GM23338 (cell line): ENCODE results near the gene DNLZ. TPM values are rescaled to one million over a fixed set of nuclear protein-coding genes. Genes with fewer than 3 reads are reported as not detected.

ENCODE experiments used
- ATAC-seq: fragments of 200-7000 bp; cut with Tn5 transposase; 3 replicates; pipeline ENCODE4 v1.9.1; 2020
- DNase-seq: peaks from one replicate; pipeline ENCODE4 v3.0.0-alpha.2; 2015; ENCODE audit warnings: low spot score
- H2AFZ ChIP-seq: fragments of 200-600 bp; sonication (generic); 2 replicates; pipeline ENCODE4 v1.8.0; 2016; ENCODE audit warnings: antibody characterized with exemption, mild to moderate bottlenecking, moderate library complexity
- H3F3A ChIP-seq: fragments of 200-600 bp; sonication (generic); replicated peaks from 2 replicates; pipeline ENCODE4 v1.8.0; 2017; ENCODE audit warnings: antibody characterized with exemption, mixed run types, low read depth
- H3K27ac ChIP-seq: fragments of 200-600 bp; sonication (generic); 2 replicates; pipeline ENCODE4 v1.6.1; 2016; ENCODE audit warnings: low read depth
- H3K27me3 ChIP-seq: fragments of 200-600 bp; sonication (generic); 2 replicates; pipeline ENCODE4 v1.8.0; 2016; ENCODE audit warnings: mild to moderate bottlenecking, mixed run types, moderate library complexity; ENCODE audit not compliant: insufficient read depth
- H3K36me3 ChIP-seq: fragments of 200-600 bp; sonication (generic); 2 replicates; pipeline ENCODE4 v1.8.0; 2016; ENCODE audit warnings: mild to moderate bottlenecking; ENCODE audit not compliant: insufficient read depth
- H3K4me1 ChIP-seq: fragments of 200-600 bp; sonication (generic); 2 replicates; pipeline ENCODE4 v1.8.0; 2016; ENCODE audit warnings: mild to moderate bottlenecking, moderate library complexity; ENCODE audit not compliant: insufficient read depth
- H3K4me2 ChIP-seq: fragments of 200-600 bp; sonication (generic); 2 replicates; pipeline ENCODE4 v1.7.1; 2017; ENCODE audit warnings: mixed run types
- H3K4me3 ChIP-seq: fragments of 200-600 bp; sonication (generic); 2 replicates; pipeline ENCODE4 v1.6.1; 2016; ENCODE audit warnings: mixed run types
- H3K79me2 ChIP-seq: fragments of 200-600 bp; sonication (generic); replicated peaks from 2 replicates; pipeline ENCODE4 v1.8.0; 2017; ENCODE audit warnings: mild to moderate bottlenecking; ENCODE audit not compliant: insufficient read depth
- H3K9me2 ChIP-seq: fragments of 200-600 bp; sonication (generic); 2 replicates; pipeline ENCODE4 v1.8.0; 2017; ENCODE audit not compliant: insufficient read depth
- H4K20me1 ChIP-seq: fragments of 200-600 bp; sonication (generic); replicated peaks from 2 replicates; pipeline ENCODE4 v1.8.0; 2017; ENCODE audit warnings: mild to moderate bottlenecking; ENCODE audit not compliant: insufficient read depth
- H3K27ac Mint-ChIP-seq: 2 replicates; pipeline ENCODE4 v1.8.0; 2020; ENCODE audit warnings: inconsistent platforms, mild to moderate bottlenecking, moderate library complexity, mixed read lengths
- H3K27me3 Mint-ChIP-seq: 3 replicates; pipeline ENCODE4 v1.8.0; 2022; ENCODE audit warnings: low read depth, mild to moderate bottlenecking, moderate library complexity, mixed read lengths, inconsistent platforms; ENCODE audit not compliant: insufficient read depth, poor library complexity
- H3K36me3 Mint-ChIP-seq: 3 replicates; pipeline ENCODE4 v1.8.0; 2021; ENCODE audit warnings: low read depth, mild to moderate bottlenecking, inconsistent platforms, moderate library complexity, mixed read lengths
- H3K4me1 Mint-ChIP-seq: 3 replicates; pipeline ENCODE4 v1.8.0; 2020; ENCODE audit warnings: mild to moderate bottlenecking, inconsistent platforms, mixed read lengths
- H3K4me3 Mint-ChIP-seq: 3 replicates; pipeline ENCODE4 v1.8.0; 2021; ENCODE audit warnings: moderate library complexity, mild to moderate bottlenecking, inconsistent platforms, mixed read lengths
- H3K9me3 Mint-ChIP-seq: 3 replicates; pipeline ENCODE4 v1.8.0; 2020; ENCODE audit warnings: moderate library complexity, mild to moderate bottlenecking, inconsistent platforms, mixed read lengths
- CREB1 ChIP-seq: fragments of 250-450 bp; sonication (Bioruptor Pico); IDR thresholded peaks from 2 replicates; pipeline ENCODE4 v1.5.0; 2020; ENCODE audit warnings: low read depth, mild to moderate bottlenecking, moderate library complexity
- ETS1 ChIP-seq: IDR thresholded peaks from 2 replicates; pipeline ENCODE4 v1.6.1; 2016; ENCODE audit warnings: antibody characterized with exemption
- EZH2 ChIP-seq: fragments of 200-600 bp; sonication (generic); IDR thresholded peaks from one replicate; pipeline ENCODE4 v1.8.0; 2017; ENCODE audit warnings: antibody characterized with exemption, mild to moderate bottlenecking, low read depth; ENCODE audit not compliant: unreplicated experiment
- EZH2phosphoT487 ChIP-seq: fragments of 200-600 bp; sonication (generic); IDR thresholded peaks from one replicate; pipeline ENCODE4 v1.8.1; 2018; ENCODE audit warnings: antibody characterized with exemption; ENCODE audit not compliant: unreplicated experiment
- JUNB ChIP-seq: IDR thresholded peaks from one replicate; pipeline ENCODE4 v1.6.1; 2016; ENCODE audit warnings: antibody characterized with exemption; ENCODE audit not compliant: unreplicated experiment
- NANOG ChIP-seq: IDR thresholded peaks from 2 replicates; pipeline ENCODE4 v1.6.1; 2016; ENCODE audit warnings: antibody characterized with exemption, borderline replicate concordance
- POLR2AphosphoS5 ChIP-seq: IDR thresholded peaks from 2 replicates; pipeline ENCODE4 v1.6.1; 2016; ENCODE audit warnings: antibody characterized with exemption, low read depth
- REST ChIP-seq: IDR thresholded peaks from one replicate; pipeline ENCODE4 v1.6.1; 2018; ENCODE audit warnings: antibody characterized with exemption; ENCODE audit not compliant: unreplicated experiment
- STAT1 ChIP-seq: IDR thresholded peaks from one replicate; pipeline ENCODE4 v1.6.1; 2016; ENCODE audit warnings: antibody characterized with exemption; ENCODE audit not compliant: unreplicated experiment
- ZNF331 ChIP-seq: fragments of 250-450 bp; sonication (Bioruptor Pico); IDR thresholded peaks from 2 replicates; pipeline ENCODE4 v1.5.0; 2020; ENCODE audit warnings: low read depth, mild to moderate bottlenecking, moderate library complexity
- polyA plus RNA-seq: library from polyadenylated mRNA; unstranded; fragments of >200 nt; fragmentation: Nextera tagmentation; extraction: Ambion mirVana; gene quantifications from 2 replicates; pipeline ENCODE4 v1.2.1, GENCODE V29; 2016
- total RNA-seq: library from RNA; depleted of rRNA; stranded (reverse); fragments of >200 nt; shearing (Covaris generic); gene quantifications from 2 replicates; pipeline ENCODE4 v1.2.3, GENCODE V29; 2014
- TF ChIP-seq, protein P1 (sequence below), 2 experiments: fragments of 200-600 bp in 1 of 2; sonication (generic) in 1 of 2; conservative IDR thresholded peaks; 2 replicates each; pipeline versions ENCODE4 v1.5.1 to v1.6.1; 2016 to 2017; ENCODE audit warnings: antibody characterized with exemption in 2 of 2, low read depth in 2 of 2, mild to moderate bottlenecking in 2 of 2, moderate library complexity in 1 of 2

The DNLZ gene
- total and polyA plus RNA-seq, 2 experiments from 2014 or later, result 33.4 to 53.9 TPM

DNA sequence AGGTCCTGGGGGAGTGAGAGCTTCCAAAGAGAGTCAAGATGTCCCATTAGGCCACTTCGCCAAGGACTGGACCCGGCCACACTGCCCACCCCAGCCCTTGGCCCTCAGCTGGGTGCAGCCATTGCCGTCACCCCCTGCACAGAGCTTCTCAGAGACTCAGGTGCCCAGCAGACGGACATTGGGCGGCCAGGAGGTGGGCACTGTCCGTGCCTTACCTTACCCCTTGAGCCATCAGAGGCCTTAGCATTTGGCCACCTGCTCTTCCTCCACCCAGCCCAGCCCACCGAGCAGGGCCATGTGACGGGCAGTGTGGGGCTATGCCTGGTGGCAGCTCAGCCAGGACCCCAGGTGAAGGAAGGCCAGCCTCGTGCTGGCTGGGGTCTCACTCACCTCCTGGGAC lies 3.3 kb upstream of the DNLZ start:
- Histone ChIP-seq H3K4me3 (no peak overlapping the region), H3K79me2 (no peaks in the 10 kb centered on the region), H3K4me2 (no peak overlapping the region), H4K20me1 (no peaks in the 10 kb centered on the region), H3K36me3 (no peaks in the 10 kb centered on the region), H3K27me3 (no peaks in the 10 kb centered on the region), H3K27ac (no peak overlapping the region), H3K9me2 (no peaks in the 10 kb centered on the region), H3F3A (no peaks in the 10 kb centered on the region), H3K4me1 (no peaks in the 10 kb centered on the region; the same call in 1 of the 2 replicates), H2AFZ (no peak overlapping the region)
- H3K4me1 Mint-ChIP-seq, result peaks cover 9% of the 10 kb centered on the region; the same call in 1 of the 3 replicates
- DNase-seq (no peak), ATAC-seq (no peak)
- no peak overlapping the region for H3K27ac Mint-ChIP-seq
- H3K27me3 Mint-ChIP-seq, result peaks cover 17% of the 10 kb centered on the region
- no peak for TF ChIP-seq ETS1
- no peak for TF ChIP-seq ZNF331 (CRISPR knock-in tag)
- no peak for TF ChIP-seq REST
- no peak for TF ChIP-seq STAT1
- TF ChIP-seq NANOG, result no peak
- TF ChIP-seq JUNB, result no peak
- no peak for TF ChIP-seq EZH2phosphoT487
- no peak for TF ChIP-seq CREB1 (CRISPR knock-in tag)
- TF ChIP-seq, protein P1, sequence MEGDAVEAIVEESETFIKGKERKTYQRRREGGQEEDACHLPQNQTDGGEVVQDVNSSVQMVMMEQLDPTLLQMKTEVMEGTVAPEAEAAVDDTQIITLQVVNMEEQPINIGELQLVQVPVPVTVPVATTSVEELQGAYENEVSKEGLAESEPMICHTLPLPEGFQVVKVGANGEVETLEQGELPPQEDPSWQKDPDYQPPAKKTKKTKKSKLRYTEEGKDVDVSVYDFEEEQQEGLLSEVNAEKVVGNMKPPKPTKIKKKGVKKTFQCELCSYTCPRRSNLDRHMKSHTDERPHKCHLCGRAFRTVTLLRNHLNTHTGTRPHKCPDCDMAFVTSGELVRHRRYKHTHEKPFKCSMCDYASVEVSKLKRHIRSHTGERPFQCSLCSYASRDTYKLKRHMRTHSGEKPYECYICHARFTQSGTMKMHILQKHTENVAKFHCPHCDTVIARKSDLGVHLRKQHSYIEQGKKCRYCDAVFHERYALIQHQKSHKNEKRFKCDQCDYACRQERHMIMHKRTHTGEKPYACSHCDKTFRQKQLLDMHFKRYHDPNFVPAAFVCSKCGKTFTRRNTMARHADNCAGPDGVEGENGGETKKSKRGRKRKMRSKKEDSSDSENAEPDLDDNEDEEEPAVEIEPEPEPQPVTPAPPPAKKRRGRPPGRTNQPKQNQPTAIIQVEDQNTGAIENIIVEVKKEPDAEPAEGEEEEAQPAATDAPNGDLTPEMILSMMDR (conservative IDR thresholded peaks at IDR 0.05; ENCODE audit: low read depth in 2 of 2), result no peak
- no peak for TF ChIP-seq POLR2AphosphoS5
- TF ChIP-seq EZH2, result no peak
- H3K36me3 Mint-ChIP-seq, result no peaks in the 10 kb centered on the region
- no peaks in the 10 kb centered on the region for H3K9me3 Mint-ChIP-seq
- H3K4me3 Mint-ChIP-seq, result no peak overlapping the region
